DOHH2 (cell line): ENCODE measurements around the gene LAMA2.

Experiments
- H3F3A ChIP-seq: fragments of 200-600 bp; sonication (generic), shearing (Covaris generic); 2 replicates; pipeline ENCODE4 v1.6.0; 2016; ENCODE audit warnings: antibody characterized with exemption, mild to moderate bottlenecking; ENCODE audit not compliant: control insufficient read depth, insufficient read depth
- H3K27ac ChIP-seq: fragments of 200-600 bp; sonication (generic); 2 replicates; pipeline ENCODE4 v1.5.1; 2014; ENCODE audit warnings: low read depth, mild to moderate bottlenecking, low read length, moderate library complexity
- H3K27me3 ChIP-seq: fragments of 200-600 bp; sonication (generic); 2 replicates; pipeline ENCODE4 v1.6.1; 2014; ENCODE audit warnings: mild to moderate bottlenecking, low read length, mixed read lengths; ENCODE audit not compliant: control insufficient read depth
- H3K36me3 ChIP-seq: fragments of 200-600 bp; sonication (generic); 2 replicates; pipeline ENCODE4 v1.6.1; 2014; ENCODE audit warnings: mild to moderate bottlenecking, low read length, moderate library complexity, mixed read lengths; ENCODE audit not compliant: control insufficient read depth
- H3K4me1 ChIP-seq: fragments of 200-600 bp; sonication (generic); 2 replicates; pipeline ENCODE4 v1.6.1; 2014; ENCODE audit warnings: mild to moderate bottlenecking, low read length, mixed read lengths; ENCODE audit not compliant: control insufficient read depth
- H3K4me2 ChIP-seq: fragments of 200-600 bp; sonication (generic); 2 replicates; pipeline ENCODE4 v1.6.0; 2014; ENCODE audit warnings: mild to moderate bottlenecking, low read length, moderate library complexity
- H3K4me3 ChIP-seq: fragments of 200-600 bp; sonication (generic); 2 replicates; pipeline ENCODE4 v1.5.1; 2014; ENCODE audit warnings: mild to moderate bottlenecking, low read length, mixed read lengths
- H3K79me2 ChIP-seq: fragments of 200-600 bp; sonication (generic); 2 replicates; pipeline ENCODE4 v1.6.1; 2014; ENCODE audit warnings: mild to moderate bottlenecking, low read length, mixed read lengths; ENCODE audit not compliant: control insufficient read depth
- H3K9me2 ChIP-seq: fragments of 200-600 bp; sonication (generic); replicated peaks from 2 replicates; pipeline ENCODE4 v1.6.1; 2014; ENCODE audit warnings: mild to moderate bottlenecking, low read length, mixed read lengths; ENCODE audit not compliant: control insufficient read depth
- H3K9me3 ChIP-seq: fragments of 200-600 bp; sonication (generic); 2 replicates; pipeline ENCODE4 v1.6.1; 2014; ENCODE audit warnings: antibody characterized with exemption, low read length, mixed read lengths; ENCODE audit not compliant: control insufficient read depth, insufficient read depth
- H4K20me1 ChIP-seq: fragments of 200-600 bp; sonication (generic); 2 replicates; pipeline ENCODE4 v1.6.0; 2014; ENCODE audit warnings: low read depth, mild to moderate bottlenecking, antibody characterized with exemption, low read length, moderate library complexity; ENCODE audit not compliant: control insufficient read depth, insufficient read depth
- EZH2phosphoT487 ChIP-seq: fragments of 200-600 bp; sonication (generic); IDR thresholded peaks from 2 replicates; pipeline ENCODE4 v1.6.1; 2017; ENCODE audit warnings: borderline replicate concordance, mild to moderate bottlenecking, antibody characterized with exemption, low read length, moderate library complexity, mixed read lengths
- TF ChIP-seq, protein P1 (sequence below): fragments of 200-600 bp; sonication (generic); IDR thresholded peaks from one replicate; pipeline ENCODE4 v1.5.1; 2014; ENCODE audit warnings: antibody characterized with exemption, mild to moderate bottlenecking, low read depth, low read length; ENCODE audit not compliant: poor library complexity, severe bottlenecking

The LAMA2 gene

DNA sequence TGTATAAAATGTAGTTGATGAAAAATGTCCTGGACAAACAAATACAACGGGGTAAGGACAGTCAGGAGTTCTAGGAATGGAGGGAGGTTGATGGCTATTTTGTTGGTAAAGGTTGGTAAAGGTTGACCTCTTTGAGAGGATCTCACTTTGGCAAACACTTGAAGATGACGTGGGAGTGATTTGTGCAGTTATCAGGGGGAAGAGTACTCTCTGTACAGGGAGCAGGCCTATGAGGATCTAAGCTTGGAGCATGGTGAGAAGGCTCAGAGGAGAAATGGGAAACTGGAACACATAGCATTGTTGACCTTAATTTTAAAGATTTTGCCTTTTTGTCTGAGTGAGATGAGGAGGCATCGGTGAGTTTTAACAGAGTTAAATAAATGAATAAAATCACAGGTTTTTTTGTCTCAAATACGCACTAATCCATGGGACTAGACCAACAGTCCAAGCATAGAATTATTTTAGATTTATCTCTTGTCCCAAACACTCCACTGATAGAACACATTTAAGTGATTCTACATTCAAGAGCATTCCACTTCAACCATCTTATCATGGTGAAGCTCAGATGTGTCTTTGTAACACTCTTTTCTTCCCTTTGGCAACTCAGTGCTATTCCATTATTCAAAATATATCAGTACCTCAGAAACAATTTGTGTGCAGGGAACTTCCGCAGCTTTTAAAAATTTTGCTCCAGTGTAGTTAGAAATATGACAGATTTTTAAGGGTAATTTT, 5.7 kb downstream of the LAMA2 start:
- no peaks in the 10 kb centered on the region for H4K20me1 ChIP-seq
- H3K27me3 ChIP-seq, result no peaks in the 10 kb centered on the region
- H3K4me2 ChIP-seq, result no peak overlapping the region
- H3K4me1 ChIP-seq, result no peaks in the 10 kb centered on the region
- no peaks in the 10 kb centered on the region for H3F3A ChIP-seq
- no peaks in the 10 kb centered on the region for H3K36me3 ChIP-seq
- no peak overlapping the region for H3K27ac ChIP-seq
- no peaks in the 10 kb centered on the region for H3K9me2 ChIP-seq
- H3K9me3 ChIP-seq, result no peaks in the 10 kb centered on the region
- TF ChIP-seq, protein P1, sequence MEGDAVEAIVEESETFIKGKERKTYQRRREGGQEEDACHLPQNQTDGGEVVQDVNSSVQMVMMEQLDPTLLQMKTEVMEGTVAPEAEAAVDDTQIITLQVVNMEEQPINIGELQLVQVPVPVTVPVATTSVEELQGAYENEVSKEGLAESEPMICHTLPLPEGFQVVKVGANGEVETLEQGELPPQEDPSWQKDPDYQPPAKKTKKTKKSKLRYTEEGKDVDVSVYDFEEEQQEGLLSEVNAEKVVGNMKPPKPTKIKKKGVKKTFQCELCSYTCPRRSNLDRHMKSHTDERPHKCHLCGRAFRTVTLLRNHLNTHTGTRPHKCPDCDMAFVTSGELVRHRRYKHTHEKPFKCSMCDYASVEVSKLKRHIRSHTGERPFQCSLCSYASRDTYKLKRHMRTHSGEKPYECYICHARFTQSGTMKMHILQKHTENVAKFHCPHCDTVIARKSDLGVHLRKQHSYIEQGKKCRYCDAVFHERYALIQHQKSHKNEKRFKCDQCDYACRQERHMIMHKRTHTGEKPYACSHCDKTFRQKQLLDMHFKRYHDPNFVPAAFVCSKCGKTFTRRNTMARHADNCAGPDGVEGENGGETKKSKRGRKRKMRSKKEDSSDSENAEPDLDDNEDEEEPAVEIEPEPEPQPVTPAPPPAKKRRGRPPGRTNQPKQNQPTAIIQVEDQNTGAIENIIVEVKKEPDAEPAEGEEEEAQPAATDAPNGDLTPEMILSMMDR, result no peak
- TF ChIP-seq EZH2phosphoT487, result no peak
- H3K4me3 ChIP-seq, result no peak overlapping the region
- H3K79me2 ChIP-seq, result no peaks in the 10 kb centered on the region

DNA sequence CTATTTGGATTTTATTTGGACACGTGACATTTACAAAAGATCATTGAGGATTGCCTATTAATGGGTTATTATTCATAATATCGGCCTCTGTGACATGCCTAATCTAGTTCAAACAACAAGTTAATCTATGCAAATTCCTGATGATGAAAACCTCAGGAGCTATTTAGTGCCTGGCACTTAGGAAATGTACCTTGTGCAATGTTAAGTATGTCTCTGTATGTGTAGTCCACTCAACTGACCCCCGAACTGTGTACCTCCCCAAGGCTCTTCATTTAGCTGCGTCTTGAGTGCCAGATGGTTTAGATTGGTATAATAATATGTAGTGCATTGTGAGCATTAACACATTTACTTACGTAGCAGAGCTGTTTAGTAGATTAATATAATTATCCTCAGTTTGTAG, 6.9 kb downstream of the LAMA2 start:
- Histone ChIP-seq H3K9me2 (no peaks in the 10 kb centered on the region), H3K4me1 (no peaks in the 10 kb centered on the region), H3K4me3 (no peak overlapping the region), H3K4me2 (no peak overlapping the region), H4K20me1 (no peaks in the 10 kb centered on the region), H3K27ac (no peak overlapping the region), H3F3A (no peaks in the 10 kb centered on the region), H3K36me3 (no peaks in the 10 kb centered on the region), H3K27me3 (no peaks in the 10 kb centered on the region), H3K79me2 (no peaks in the 10 kb centered on the region), H3K9me3 (no peaks in the 10 kb centered on the region)
- TF ChIP-seq, protein P1, result no peak
- TF ChIP-seq EZH2phosphoT487, result no peak

DNA sequence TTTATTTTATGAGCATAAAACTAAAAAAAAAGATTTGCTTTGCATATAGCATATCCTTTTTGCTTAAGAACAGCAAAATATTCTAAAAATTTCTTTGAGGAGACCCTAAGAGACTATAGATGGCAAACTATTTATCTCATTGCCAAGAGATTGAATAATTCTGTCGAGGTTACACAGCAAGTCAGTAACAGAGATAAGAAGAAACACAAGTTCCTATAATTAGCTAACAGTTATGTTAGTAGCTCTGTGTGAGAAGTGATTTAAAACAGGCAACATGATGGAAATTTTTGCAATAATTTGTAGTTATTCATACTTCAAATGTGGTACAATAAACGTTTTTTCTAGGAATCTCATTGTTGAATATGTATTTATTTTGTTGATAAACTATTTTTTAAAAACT, 9.1 kb downstream of the LAMA2 start:
- H3F3A ChIP-seq, result no peaks in the 10 kb centered on the region
- no peaks in the 10 kb centered on the region for H3K9me2 ChIP-seq
- no peaks in the 10 kb centered on the region for H3K9me3 ChIP-seq
- no peak overlapping the region for H3K4me2 ChIP-seq
- TF ChIP-seq, protein P1, result no peak
- no peak for TF ChIP-seq EZH2phosphoT487
- H3K36me3 ChIP-seq, result no peaks in the 10 kb centered on the region
- no peaks in the 10 kb centered on the region for H3K27me3 ChIP-seq
- no peaks in the 10 kb centered on the region for H3K79me2 ChIP-seq
- no peaks in the 10 kb centered on the region for H4K20me1 ChIP-seq
- H3K27ac ChIP-seq, result no peak overlapping the region
- no peaks in the 10 kb centered on the region for H3K4me1 ChIP-seq
- H3K4me3 ChIP-seq, result no peak overlapping the region
